Astrocyte of the spinal cord (primary cell): ENCODE measurements around the gene ADARB2.

ENCODE experiments used
- DNase-seq: peaks from one replicate; pipeline ENCODE4 v3.0.0; 2011; ENCODE audit warnings: low read depth, low spot score
- H3K4me3 ChIP-seq: 2 replicates; pipeline ENCODE4 v1.5.1; 2011; ENCODE audit warnings: low read depth, mild to moderate bottlenecking, low read length, moderate library complexity
- CTCF ChIP-seq: IDR thresholded peaks from 2 replicates; pipeline ENCODE4 v1.5.1; 2012; ENCODE audit warnings: low read depth, mild to moderate bottlenecking, low read length, inconsistent platforms
- in situ Hi-C: cut with HindIII; loops from 2 replicates; pipeline ENCODE4 v1.10.0; 2017; ENCODE audit warnings: low sequenced_read_pairs

ADARB2 gene

GRCh38 chr10:1155791-1156615 lies 581.3 kb downstream of the ADARB2 start:
- in situ Hi-C loops = no loop called here
- TF ChIP-seq CTCF = no peak
- no peak overlapping the region for H3K4me3 ChIP-seq
- DNase-seq = no peak

DNA sequence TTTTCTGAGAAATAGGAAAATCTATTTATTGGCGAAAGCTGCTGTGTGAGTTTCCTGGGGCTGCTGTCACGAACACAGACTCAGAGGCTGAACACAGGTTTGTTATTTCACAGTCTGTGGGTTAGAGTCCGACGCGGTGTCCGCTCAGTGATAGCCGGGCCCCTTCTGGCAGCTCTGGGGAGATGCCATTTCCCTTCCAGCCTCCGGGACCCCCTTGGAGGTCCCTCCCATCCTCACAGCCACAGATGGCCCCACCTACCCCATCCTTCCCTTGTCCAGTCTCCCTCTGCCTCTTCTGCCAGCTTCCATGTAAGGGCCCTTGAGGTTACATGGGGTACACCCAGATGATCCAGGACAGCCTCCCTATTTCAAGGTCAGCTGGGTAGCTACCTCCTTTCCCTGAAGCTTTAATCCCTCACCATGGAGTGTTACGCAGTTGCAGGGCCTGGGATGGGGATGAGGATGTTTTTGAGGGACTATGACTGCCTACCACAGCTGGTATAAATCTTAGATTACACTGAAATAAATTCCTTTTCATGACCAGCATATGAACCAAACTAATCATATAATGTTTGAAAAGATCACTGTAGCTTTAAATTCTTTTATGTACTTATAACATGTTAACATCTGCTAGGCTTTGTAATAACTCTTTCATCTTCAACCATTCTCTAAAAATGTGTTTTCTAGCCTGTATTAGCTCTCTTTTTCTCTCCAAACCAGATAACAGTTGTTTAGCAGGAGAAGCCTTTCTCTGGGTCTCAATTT lies 582.6 kb downstream of the ADARB2 start:
- no peak overlapping the region for H3K4me3 ChIP-seq
- no peak for DNase-seq
- in situ Hi-C loops = no loop called here
- TF ChIP-seq CTCF = no peak

GRCh38 chr10:1153805-1154351 lies 583.4 kb downstream of the ADARB2 start:
- no peak for TF ChIP-seq CTCF
- no peak for DNase-seq
- in situ Hi-C loops = no loop called here
- no peak overlapping the region for H3K4me3 ChIP-seq

- in situ Hi-C loops = no loop called here
- DNase-seq = no peak
- no peak overlapping the region for H3K4me3 ChIP-seq
- no peak for TF ChIP-seq CTCF
Observed at GRCh38 chr10:1153251-1153763, 584.0 kb downstream of the ADARB2 start.

- DNase-seq = no peak
- no peak overlapping the region for H3K4me3 ChIP-seq
- no peak for TF ChIP-seq CTCF
- in situ Hi-C loops = no loop called here
Observed at GRCh38 chr10:1152386-1153250, 584.7 kb downstream of the ADARB2 start.
